GM13976 (cell line): ENCODE data around the gene GADD45B.

ENCODE experiments used
- DNase-seq: peaks from one replicate; pipeline ENCODE4 v3.0.0; 2012; ENCODE audit warnings: low spot score
- in situ Hi-C: fragments of 300-500 bp; cut with MboI; formaldehyde crosslinking; loops from one replicate; pipeline ENCODE4 v1.12.0; 2022; ENCODE audit warnings: low sequenced_read_pairs, mixed read lengths, inconsistent platforms; ENCODE audit not compliant: unreplicated experiment
- TF ChIP-seq, protein P1 (sequence below): IDR thresholded peaks from 2 replicates; pipeline ENCODE4 v1.5.1; 2012; ENCODE audit warnings: borderline replicate concordance, mild to moderate bottlenecking; ENCODE audit not compliant: insufficient read depth; ENCODE audit errors: extremely low read depth, missing control alignments, control extremely low read depth

The GADD45B gene

DNA sequence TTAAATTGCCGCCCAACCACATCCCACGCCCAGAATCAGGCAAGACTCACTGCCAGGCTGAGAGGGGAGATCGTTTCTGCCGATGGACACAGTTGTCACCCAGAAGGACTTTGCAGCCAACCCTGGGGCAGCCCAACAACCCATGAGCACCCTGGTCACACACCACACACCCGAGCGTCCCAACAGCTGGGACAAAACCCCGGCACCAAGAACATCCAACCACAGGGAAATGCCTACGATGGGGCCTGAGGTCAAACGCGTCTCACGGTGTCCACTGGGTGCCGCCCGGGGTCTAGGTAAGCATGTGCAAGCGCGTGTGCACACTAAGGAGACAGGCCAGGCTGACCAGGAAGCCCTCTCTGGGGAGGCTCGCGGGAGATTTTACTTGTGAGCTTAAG is 32.1 kb upstream of the GADD45B start:
- no peak for DNase-seq
- TF ChIP-seq, protein P1, sequence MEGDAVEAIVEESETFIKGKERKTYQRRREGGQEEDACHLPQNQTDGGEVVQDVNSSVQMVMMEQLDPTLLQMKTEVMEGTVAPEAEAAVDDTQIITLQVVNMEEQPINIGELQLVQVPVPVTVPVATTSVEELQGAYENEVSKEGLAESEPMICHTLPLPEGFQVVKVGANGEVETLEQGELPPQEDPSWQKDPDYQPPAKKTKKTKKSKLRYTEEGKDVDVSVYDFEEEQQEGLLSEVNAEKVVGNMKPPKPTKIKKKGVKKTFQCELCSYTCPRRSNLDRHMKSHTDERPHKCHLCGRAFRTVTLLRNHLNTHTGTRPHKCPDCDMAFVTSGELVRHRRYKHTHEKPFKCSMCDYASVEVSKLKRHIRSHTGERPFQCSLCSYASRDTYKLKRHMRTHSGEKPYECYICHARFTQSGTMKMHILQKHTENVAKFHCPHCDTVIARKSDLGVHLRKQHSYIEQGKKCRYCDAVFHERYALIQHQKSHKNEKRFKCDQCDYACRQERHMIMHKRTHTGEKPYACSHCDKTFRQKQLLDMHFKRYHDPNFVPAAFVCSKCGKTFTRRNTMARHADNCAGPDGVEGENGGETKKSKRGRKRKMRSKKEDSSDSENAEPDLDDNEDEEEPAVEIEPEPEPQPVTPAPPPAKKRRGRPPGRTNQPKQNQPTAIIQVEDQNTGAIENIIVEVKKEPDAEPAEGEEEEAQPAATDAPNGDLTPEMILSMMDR: no peak
- in situ Hi-C loops: no loop called here

DNA sequence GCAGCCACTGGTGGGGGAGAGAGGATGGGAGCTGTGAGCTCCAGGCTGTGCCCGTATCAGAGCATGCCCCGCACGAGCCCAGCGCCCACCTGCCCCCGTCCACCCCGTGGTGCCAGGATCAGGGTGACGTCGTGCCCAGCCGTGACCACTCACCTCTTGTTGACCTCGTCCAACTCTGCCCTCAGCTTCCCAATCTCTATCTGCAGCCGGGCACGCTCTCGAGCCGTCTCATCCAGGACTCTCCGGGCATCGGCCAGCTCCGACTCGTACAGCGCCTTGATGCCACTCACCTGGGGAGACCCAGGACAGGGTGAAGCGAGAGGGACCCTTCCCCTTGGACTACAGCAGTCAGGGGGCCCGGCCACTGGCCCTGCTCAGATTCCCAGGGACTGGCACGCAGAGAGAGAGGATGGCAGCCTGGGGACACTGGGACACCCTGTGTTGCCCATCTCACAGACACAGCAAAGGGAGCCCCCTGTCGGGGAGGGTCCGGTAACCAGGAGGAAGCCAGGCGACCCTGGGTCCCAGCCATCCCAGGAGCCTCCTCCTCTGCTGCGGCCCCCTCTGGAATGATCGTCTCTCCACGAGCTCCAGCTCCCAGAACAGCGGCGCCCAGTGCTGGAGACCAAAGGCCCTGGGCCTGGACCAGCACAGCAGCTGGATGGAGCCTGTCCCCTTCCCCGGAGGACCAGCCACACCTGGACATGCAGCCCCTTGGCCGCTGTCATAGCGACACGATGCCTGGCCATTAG is 31.5 kb upstream of the GADD45B start:
- DNase-seq: no peak
- in situ Hi-C loops: no loop called here
- TF ChIP-seq, protein P1: no peak

DNA sequence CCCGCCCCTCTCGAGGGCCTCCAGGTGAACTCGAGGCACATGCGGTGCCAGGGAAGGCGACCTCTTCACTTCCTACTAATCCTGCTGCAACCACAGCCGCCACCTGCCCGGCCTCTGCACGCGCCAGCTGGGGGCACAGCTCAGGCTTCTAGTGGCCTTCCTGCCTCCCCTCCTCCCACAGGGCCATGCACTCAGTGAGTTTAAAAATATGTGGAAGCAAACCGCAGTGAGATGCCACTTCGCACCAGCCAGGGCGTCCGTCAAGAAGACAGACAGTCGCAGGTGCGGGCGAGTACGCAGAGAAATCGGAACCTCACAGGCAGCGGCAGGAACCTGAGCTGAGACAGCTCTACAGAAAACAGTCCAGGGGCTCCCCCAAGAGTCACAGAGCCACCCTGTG is 29.5 kb upstream of the GADD45B start:
- in situ Hi-C loops: no loop called here
- DNase-seq: peak; percentile 64
- TF ChIP-seq, protein P1: no peak

DNA sequence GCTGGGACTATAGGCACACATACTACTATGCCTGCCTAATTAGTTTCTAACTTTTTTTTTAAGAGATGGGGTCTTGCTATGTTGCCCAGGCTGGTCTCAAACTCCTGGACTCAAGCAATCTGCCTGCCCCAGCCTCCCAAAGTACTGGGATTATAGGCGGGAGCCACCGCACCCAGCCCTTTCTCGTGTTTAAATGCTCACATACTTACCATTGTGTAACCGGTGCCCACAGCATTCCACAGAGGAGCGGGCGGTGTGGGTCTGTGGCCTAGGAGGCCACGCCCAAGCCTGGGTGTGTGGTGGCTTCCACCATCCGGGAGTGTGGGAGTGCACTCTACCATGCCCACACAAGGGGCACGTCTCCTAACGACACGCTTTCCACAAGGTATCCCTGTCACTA is 26.9 kb upstream of the GADD45B start:
- in situ Hi-C loops: no loop called here

DNA sequence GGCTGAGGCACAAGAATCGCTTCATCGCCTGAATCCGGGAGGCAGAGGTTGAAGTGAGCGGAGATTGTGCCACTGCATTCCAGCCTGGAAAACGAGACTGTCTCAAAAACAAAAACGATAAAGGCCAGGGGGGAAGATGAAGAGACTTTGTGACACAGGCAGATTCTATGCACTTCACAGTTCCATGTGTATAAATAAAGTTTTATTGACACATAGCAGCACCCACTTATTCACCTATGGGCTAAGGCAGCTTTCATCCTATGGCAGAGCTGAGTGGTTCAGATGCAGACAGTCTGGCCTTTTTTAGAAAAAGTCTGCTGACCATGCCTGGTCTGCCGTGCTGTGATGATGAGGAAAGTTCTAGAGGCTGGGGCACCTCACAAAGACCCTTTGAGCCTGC is 24.8 kb upstream of the GADD45B start:
- TF ChIP-seq, protein P1: no peak
- in situ Hi-C loops: no loop called here
- no peak for DNase-seq

More for the DNA sequence above, 26.9 kb upstream of the GADD45B start:
- TF ChIP-seq, protein P1: no peak
- no peak for DNase-seq

DNA sequence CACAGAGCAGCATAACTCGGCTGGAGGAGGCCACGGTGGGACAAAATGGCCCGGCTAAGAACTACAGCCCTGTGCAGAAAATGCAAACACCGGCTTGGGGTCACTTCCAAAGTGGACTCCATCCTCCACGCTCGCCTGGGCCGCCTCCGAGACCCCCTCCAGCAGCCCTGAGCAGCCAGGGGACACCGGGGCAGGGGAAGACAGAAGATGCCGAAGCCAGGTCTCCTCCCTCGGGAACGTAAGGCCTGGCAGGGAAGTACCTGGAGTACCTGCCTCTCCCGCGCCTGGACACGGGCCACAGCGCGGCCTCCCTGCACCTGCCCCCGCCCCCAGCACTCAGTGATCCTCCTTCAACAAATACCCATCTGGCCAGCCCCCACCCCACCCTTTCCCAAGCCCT is 24.2 kb upstream of the GADD45B start:
- DNase-seq: no peak
- TF ChIP-seq, protein P1: no peak
- in situ Hi-C loops: no loop called here
